CD4-positive, alpha-beta T cell treated with Interleukin-12 subunit alpha and Interleukin-12 subunit beta, for 1 hour (primary cell): Measurements from ENCODE around the gene TNFSF15.

Source experiments
- DNase-seq: peaks from one replicate; pipeline ENCODE4 v3.0.0-alpha.2; 2020

TNFSF15 gene

DNA sequence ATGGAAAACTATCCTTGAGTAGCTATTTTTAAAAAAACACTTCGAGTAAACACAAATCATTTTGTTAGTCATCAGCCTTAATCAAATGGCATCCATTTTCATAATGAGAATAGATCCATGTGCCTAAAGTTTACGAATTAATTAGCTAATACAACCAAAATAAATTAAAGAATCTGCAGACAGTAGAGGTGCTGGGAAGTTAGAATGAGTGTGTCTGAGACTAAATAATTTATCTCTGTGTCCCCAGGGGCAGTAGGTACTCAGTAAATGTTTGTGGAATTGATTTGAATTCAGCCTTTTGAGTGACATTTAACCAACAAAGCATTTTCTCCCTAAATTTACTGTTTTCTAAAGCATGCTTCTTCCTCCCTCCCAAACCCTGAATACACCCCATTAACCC lies 18.6 kb downstream of the TNFSF15 start:
- no peak for DNase-seq

DNA sequence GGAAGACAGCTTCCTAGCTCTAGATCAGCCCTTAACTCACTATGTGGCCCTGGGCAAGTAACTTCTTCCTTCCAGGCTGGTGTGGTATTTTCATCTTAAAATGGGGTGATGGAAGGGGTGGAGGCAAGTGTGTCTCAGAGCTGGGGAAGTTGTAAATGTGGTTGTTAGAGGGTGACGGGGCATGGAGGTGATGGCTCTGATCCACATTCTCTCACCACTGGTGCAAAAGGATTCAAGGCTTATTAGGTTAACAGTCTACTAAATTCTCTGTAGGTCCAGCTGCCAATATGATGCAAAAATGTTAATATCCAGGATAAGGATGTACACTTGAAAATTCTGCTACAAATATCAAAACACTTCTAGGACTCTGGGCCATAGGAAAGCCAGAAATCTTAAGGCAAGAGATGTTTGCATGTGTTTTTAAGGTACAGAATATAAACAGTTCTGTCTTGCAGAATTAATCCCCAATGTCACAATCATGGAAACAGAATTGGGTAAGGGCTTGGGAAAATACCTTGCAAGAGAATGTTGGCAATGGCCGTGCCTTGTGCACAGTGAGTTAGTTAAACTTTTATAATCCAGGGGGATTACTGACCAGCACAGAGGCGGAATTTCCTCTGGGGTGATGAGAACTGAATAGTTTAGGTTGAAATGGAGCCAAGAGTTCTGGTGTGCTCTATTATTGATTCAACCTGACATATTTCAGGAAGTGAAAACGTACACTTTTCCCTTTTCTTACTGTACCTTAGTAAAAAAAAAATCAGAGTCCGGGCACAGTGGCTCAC lies 19.8 kb downstream of the TNFSF15 start:
- DNase-seq, result no peak

DNA sequence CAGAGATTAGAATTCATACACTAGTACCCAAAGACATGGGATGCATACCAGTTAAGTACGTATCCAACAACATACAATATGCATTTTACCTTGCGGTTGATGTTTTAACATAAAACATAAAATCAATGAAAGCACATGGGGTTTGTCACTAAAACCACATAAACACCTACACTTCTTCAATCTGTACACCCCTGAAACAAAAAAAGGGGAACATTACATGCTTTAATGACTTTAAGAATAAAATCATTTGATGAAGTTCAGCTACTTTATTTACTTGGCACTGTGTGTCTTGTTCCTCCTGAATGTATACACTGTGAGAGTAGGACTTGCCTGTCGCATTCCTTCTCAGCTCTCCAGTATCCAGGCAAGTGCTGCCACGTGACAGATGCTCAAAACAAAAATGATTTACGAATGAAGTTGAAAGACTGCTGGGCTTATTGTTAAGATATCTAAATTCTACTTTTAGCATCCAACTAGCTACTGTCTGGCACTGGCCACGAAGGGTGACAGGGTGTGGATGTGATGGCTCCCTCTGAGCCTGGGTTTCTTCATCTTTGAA lies 21.0 kb downstream of the TNFSF15 start:
- DNase-seq, result no peak

DNA sequence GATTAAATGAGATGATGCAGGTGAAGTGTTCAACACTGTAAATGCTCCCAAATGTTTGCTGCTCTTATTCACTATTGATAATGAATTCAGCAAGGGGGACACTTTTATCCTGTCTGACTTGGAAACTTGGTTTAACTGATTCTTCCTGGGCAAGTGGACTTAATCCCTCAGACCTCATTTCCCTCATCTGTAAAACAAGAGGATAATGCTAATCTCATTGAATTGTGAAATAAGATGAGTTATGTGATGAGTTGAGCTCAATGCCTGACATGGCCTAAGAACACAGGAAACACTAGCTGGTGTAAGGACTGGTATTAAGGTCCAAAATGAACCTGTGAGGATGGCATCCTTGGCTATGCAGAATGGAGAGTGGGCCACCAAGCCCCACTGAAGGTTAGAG lies 23.3 kb downstream of the TNFSF15 start:
- DNase-seq, result no peak

DNA sequence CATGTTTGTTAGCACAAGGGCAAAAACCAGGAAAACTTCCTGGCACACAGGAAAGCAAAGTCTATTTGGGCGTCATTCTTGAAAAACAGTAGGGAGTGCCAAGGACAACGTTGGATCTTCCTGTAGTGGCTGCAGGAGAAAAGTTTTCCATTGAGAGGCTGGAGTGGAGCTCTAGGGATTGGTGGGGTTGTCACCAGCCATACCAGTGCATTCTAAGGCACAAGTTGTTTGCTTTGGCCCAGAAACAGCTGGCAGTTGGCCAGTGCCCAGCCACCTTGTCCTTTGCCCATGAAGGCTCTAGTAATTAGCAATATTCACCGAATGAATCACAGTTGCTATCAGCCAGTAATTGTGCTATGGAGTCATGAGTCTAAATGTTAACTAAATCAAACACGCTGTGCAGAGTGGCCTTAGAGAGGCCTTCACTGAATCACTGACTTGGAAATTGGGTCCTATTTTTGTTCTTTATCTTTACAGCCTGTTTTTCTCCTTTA lies 26.4 kb downstream of the TNFSF15 start:
- no peak for DNase-seq

DNA sequence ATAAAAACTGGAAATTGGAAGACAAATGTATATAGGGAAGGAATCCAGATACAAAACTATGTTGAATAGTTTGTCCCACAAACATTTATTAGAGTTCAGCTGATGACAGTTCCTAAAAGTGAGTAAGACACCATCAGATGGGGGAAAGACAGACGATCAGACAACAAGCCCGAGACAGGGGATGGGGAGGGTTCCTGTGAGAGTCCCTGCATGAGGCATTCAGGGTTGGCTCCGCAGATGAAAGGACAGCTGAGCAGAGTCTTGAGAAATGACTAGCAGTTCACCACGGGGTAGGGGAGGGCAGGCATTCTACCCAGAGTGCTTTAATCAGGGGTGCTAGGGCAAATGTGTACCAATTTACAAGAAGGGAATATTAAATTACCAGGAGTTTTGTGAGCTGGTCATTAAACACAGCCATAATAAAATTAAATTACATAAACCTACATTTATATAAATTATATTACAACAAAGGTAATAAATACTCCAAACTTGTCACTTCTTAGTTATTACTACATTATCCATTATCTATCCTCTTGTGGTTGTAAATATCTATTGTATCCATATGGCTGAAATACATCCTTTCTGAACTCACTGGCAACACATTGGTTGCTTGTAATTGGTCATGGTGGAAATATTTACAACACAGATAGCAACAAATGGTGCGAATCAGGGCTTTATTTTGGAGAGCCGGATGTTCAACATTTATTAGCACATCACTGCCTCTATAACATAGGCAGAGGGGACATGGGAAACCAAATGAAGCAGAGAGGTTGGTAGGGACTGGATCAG lies 27.8 kb downstream of the TNFSF15 start:
- DNase-seq, result peak; percentile 8

DNA sequence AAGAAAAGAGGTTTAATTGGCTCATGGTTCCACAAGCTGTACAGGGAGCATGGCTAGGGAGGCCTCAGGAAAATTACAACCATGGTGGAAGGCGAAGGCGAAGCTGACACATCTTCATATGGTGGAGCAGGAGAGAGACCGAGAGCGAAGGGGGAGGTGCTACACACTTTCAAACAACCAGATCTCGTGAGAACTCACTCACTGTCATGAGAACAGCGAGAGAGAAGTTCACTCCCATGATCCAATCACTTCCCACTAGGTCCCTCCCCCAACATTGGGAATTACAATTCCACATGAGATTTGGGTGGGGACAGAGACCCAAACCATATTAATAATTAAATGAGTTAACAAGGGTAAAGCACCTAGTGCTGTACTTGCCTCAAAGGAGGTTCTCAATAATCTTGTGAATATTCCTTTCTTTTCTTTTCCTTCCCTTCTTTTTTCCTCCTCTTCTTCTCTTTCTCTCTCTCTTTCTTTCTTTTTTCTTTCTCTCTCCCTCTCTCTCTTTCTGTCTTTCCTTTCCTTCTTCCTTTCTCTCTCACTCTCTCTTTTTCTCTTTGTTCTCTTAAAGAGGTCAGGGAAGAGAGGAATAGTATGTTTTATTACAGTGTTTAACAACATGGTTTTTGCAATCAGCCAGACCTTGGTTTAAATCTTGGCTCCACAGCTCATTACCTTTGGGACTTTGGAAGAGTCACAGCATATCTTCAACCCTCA lies 29.0 kb downstream of the TNFSF15 start:
- no peak for DNase-seq

DNA sequence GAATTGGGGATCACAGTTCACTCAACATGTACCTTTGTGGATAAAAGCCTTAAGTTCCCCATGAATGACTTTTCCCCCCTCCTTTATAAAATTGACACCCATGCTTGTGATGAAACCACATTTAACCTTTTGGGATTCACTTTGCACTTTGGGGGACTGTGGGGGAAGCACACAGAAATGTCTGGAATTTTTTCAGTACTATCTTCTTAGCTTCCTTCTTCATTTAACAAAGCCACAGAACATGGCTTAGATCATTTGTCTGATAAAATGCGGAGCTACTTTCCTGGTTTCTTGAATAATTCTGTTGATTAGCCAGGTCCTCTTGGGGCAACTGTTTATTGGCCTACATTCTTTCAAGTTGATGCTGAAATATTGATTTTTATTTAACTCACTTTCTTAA lies 29.9 kb downstream of the TNFSF15 start:
- no peak for DNase-seq

DNA sequence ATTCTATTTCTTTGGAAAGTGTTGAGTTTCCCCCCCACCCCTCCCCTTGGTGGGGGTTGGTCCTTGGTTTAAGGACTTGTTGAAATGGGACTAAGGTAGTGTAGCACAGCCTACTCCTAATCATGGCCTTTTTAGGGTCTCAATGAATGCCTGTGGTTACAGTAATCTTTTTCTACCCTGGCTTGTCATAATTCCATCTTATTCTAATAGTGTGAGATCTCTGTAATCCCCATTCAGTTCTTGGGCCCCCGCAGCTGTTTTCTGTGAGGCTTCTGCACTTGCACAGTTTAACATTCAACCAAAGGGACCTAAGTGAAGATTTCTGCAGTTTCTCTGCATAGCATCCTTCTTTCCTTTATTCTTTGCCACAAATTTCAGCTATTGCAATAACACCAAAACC lies 30.7 kb downstream of the TNFSF15 start:
- DNase-seq, result no peak

DNA sequence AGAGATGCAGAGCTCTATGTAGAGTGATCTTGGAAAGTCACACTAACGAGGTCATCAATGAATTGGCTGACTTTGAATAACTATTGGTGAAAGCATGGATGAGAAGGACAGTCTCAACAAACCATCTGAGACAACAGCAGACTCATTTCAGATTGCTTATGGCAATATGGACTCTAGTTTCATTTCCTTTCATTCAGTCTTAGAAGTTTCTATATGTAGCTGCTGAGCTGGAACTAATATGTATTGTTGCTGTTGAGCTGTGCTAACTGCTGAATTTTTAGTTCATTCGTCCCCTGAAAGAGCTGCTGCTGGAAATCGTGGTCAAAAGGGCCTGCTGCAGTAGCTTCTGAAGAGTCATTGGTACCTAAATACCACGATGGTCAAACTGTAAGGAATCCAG lies 31.3 kb downstream of the TNFSF15 start:
- no peak for DNase-seq

DNA sequence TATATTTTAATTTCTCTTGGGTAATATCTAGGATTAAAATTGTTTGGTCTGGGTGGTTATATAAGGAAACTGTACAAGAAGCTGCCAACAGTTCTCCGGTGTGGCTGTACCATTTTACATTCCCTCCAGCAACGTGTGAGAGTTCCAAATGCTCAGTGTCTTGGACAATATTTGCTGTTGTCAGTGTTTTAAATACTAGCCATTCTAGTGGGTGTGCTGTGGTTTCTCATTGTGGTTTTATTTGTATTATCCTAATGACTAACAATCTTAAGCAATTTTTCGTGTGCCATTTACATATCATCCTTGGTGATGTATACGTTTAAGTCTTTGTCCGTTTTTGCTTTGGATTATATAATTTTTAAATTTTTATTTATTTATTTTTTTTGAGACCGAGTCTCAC lies 34.0 kb downstream of the TNFSF15 start:
- no peak for DNase-seq

DNA sequence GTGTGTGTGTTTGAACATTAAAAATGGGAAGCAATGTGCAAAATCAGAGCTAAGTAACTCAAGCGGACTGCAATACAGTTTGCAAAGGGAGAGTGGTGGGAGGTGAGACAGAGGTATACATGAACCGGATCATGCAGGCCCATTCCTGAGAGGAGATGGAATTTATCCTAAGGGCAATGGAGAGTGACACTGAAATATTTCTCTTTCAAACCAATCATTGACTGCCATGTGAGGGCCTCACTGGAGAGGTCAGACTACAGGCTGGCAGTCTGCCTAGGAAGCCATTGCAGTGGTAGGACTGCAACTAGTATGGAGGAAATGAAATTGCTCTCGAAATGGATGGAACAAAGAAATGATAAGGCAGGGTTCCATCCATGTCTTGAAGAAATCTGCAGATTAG lies 34.8 kb downstream of the TNFSF15 start:
- no peak for DNase-seq

DNA sequence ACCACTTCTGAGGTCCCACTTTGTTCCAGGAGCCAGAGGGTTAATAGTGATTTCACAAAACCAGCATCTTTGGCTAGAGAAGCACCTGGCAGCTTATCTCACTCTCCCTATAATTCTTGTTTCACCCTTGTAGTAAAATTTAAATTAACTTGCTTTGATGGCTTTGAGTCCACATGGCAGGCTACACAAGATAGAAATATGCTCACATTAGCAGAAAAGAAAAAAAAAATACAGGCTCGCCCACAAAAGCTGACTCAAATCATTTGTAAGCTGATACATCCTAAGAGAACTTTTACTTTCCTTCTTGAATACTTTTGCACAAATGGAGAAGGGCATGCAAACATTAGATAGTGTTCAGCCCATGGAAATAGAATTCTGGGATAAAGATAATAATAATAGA lies 36.2 kb downstream of the TNFSF15 start:
- DNase-seq, result no peak

DNA sequence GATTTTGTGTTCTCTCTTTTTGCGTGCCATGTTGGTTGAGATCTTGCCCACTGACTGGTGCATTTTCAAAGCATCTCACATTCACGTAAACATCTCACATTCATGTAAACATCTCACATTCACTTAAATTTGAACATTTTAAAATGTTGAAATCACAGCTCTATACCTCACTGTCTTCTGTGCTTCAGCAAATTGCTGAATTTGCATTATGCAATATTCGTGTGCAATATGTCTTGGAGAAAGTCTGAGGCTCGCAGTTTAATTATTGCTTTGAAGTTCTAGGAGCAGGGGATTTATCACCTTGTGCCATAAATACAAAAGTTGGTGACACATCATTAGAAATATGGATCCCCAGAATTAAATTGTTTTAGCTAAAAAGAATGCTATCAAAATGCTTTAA lies 42.6 kb downstream of the TNFSF15 start:
- no peak for DNase-seq

DNA sequence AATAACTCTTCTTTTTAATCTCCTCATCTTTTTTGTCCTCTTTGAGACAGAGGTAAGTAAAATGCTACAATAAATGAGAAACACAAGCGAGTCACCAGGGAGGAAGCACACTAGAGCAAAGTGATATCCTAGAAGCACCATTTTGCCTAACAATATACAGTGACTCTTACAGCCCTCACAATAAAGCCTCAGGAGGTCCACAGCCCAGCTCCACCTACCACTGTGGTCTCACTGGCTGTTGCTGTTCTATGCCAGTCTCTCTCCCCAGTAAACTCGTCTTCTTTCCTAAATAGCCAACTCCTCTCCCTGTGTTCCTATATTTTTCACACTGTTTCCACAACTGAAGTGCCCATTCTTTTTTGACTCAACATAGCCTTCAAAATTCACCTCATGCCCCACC lies 44.3 kb downstream of the TNFSF15 start:
- DNase-seq, result no peak

DNA sequence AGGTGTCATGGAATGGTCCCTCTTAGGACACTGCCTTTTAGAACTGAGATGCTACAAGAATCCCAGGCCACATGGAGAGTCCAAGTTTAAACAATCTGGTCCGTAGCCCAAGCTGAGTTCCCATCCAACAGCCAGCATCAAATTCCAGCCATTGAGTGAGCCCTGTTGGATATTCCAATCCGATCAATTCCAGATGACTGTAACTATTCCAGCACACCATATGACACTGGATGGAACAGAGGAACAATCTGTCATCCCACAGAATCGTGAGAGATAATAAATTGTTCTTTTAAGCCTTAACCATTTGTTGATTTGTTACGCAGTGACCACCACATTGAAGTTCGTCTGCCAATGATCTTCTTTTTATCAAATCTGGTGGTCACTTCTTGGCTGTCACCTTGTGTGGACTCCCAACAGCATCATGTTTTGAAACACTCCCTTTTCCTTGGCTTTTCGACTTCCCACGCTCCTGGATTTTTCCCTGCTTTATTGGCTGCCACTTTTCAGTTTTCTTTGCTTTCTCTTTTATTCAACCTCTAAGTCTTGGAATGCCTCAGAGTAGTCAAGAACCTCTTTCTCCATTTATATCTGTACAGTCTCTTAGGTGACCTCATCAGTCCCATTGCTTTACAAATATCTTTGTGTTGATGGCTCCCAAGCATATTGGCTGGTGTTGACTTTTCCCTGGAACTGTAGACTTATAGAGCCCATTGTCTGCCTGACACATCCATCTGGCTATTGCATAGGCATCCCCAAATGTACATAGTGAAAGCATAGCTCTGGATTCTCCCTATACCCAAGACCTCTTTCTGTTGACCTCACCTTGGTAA lies 46.1 kb downstream of the TNFSF15 start:
- no peak for DNase-seq

DNA sequence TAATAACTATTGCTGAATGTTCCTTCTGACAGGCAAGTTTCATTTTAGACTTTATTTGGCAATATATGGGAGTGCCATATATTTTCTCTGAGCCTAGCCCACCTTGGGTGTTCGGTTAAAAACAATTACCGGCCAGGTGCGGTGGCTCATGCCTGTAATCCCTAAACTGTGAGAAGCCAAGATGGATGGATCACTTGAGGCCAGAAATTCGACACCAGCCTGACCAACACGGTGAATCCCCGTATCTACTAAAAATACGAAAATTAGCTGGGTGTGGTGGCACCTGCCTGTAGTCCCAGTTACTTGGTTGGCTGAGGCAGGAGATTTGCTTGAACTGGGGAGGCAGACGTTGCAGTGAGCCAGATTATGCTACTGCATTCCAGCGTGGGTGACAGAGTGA lies 47.9 kb downstream of the TNFSF15 start:
- no peak for DNase-seq

DNA sequence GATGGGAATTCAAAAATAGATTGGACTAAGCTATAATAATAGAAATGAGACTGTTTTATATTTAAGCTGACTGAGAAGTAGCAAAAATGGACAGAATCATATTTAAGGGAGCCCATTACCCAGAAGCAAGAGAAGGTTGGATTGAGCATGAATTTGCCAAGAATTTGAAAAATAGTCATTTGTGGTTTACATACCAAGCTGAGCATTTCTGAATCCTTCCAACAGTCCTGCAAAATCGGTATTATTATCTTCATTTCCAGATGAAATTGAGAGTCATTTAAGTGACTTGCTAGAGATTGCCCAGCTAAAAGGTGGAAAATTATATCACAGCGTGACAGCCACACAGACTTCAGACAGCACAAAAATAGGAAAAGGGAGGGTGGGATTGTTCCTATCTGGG lies 48.4 kb downstream of the TNFSF15 start:
- no peak for DNase-seq

DNA sequence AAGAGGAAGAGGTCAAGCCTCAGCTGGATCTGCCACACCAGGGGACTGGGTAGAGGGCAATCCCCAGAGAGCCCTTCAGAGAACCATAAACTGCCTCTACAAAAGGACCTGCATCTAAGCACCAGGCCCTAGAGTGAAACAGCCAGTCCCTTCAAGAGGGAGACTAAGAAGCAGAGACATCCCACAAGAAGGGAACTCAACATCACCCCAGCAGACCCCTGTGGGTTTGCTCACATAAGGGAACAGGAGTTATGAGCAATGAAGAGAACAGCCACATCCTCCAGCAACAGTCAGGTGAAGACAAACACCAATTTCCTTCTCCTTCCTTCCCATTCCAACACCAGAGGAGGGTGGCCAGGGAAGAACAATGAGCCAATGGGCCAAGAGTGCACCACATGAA lies 48.9 kb downstream of the TNFSF15 start:
- DNase-seq, result no peak

DNA sequence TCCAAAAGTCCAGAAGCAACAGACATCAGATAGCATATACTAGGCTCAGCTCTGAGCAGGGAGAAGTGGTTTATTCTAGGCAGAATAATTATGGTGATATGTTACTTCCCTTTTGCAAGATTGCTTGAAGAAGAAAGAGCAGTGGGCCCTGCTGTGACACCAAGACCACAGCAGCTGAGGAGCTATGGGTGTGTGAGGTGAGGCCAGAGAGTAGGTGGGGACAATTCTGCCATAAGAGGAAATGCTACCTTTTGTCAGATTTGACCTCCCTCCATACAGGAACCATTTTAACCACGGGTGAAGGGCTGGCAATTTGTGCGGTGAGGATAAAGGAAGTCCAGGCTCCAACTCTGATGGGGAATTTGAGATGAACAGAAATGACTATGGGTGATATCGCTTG lies 51.3 kb downstream of the TNFSF15 start:
- no peak for DNase-seq

DNA sequence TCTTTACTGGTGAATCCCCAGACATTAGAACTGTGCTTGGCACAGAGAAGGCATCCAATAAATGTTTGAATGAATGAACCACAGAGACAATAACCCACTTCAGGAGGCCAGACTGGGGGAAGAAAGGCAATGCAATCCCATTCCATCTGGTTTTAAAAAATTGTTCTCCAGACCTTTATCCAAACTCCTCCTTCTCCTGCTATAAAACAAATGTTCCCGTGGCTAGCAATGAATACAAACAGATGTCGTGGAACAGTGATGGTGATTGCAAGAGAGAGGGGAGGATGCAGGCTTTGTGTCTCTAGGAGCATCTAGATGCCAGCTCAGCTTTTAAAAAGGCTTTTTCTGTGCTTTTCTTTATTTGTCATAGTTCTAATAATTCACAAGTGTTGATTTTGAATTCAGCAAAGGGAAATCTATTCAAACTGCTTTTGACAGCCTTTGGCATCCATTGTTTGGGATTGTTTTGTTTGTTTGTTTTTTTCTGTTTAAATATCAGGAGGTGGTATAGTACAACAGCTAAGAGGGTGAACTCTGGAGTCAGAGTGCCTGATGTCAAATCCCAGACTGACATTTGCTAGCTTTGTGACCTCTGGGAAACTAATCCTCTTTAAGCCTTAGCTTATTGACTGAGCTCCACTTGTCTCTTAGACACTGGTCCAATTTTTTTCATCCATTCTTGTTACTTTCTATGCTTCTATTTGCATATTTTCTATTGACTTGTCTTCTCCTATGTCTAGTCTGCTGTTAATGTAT lies 59.1 kb downstream of the TNFSF15 start:
- no peak for DNase-seq
